Measurements from ENCODE around the gene SERPINA10.
"Not testable (repeated sequence)": the region's sequence is repeated elsewhere in the genome, so short reads cannot be mapped to it uniquely, and the experiment has no call there.

Gene SERPINA10

DNA sequence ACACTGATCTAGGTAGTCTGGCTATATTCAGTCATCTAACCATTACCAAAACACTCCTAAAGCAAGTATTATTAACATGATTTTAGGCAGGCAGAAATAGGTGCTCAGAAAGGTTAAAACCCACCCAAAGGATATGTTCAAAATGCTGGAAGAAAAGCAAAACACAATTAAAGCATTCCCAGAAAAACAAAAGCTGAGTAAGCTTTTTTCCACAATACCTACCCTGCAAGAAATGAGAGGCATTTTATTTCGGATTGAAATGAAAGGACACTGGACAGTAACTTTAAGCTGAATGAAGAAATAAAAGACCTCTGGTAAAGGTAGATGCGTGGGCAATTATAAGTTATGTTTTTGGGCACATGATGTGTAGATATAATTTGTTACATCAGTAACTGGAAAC lies 21.8 kb upstream of the SERPINA10 start:
- no peak for FAIRE-seq
- no peak for DNase-seq (ENCODE audit: insufficient read length, low spot score)

- no peak for FAIRE-seq
- DNase-seq (ENCODE audit: insufficient read length, low spot score), result no peak
These were observed 21.1 kb upstream of the SERPINA10 start for GRCh38 chr14:94313991-94314655.

DNA sequence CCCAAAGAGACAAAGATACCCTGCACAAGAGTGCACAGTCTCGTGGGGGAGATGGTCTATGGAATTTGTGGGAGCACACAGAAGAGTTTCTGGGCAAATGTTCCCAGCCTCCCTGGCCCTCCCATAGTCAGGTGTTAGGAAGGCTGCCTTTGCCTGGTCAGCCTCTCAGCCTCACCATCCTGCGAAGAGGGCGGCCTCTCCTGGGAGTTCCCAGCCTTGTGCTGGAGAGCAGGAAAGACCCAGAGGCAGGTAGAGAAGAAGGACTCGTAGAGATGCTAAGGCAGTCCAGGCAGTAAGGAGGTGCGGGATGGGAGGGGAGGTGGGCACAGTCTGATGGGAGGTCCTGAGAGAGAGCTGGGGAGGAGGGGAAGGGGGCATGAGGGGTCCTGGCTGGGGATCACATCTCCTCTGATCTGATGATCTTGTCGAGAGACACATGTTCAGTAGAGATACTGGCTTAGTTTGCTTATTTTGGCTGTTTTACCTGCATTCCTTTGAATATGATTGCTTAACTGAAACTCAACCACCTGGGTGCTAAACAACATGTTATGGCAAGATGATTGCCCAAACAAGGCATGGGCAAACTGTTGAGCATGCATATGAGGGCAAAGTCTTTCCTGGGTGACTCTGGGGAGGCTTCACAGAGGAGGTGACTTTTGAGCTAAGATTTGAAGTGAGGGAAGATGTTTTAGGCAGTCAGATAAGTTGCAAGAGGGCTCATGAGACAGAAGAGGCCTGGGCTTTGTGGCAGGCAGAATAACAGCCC lies 19.6 kb upstream of the SERPINA10 start:
- no peak for FAIRE-seq
- no peak for DNase-seq (ENCODE audit: insufficient read length, low spot score)

DNA sequence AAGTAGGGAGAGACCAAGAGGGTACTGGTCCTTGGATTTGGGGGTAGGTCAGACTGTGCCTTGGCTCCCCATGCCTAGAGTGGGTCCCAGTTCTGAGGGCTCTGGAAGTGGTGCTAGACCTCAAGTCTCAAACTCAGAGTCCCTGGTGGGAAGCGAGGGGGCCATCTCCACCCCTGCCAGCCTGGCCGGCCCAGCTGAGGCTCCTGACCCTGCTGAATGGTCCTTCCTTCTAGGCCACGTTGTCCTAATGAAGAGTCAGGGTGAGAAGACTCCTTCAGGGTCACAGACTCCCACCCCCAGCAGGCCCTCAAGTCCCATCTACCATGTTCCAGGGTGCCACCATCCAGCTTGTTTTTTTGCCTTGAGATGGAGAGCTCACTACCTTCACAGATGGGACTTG lies 17.2 kb upstream of the SERPINA10 start:
- FAIRE-seq (no peak), DNase-seq (ENCODE audit: insufficient read length, low spot score) (no peak)

DNA sequence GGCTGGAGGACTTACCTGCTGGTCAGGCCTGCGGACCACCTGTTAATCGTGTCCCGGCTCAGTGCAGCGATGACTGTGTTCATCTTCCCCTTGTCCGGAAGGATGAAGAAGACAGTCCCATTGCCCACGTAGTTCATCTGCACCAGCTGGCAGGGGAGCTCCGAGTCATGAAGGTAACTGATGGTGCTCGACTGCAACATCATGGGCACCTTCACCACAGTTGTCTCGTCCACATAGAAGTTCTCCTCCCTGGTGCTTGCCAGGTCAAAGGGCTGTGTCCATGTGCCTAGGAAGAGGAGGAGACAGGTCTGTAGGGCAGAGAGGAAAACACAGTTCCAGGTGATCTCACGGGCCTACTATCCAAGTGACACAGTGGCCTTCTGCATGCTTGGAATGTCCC lies 16.7 kb upstream of the SERPINA10 start:
- FAIRE-seq, result no peak
- DNase-seq (ENCODE audit: insufficient read length, low spot score), result no peak

- DNase-seq (ENCODE audit: insufficient read length, low spot score) (no peak), FAIRE-seq (no peak)
These were observed 14.4 kb upstream of the SERPINA10 start for GRCh38 chr14:94307410-94307992.

DNA sequence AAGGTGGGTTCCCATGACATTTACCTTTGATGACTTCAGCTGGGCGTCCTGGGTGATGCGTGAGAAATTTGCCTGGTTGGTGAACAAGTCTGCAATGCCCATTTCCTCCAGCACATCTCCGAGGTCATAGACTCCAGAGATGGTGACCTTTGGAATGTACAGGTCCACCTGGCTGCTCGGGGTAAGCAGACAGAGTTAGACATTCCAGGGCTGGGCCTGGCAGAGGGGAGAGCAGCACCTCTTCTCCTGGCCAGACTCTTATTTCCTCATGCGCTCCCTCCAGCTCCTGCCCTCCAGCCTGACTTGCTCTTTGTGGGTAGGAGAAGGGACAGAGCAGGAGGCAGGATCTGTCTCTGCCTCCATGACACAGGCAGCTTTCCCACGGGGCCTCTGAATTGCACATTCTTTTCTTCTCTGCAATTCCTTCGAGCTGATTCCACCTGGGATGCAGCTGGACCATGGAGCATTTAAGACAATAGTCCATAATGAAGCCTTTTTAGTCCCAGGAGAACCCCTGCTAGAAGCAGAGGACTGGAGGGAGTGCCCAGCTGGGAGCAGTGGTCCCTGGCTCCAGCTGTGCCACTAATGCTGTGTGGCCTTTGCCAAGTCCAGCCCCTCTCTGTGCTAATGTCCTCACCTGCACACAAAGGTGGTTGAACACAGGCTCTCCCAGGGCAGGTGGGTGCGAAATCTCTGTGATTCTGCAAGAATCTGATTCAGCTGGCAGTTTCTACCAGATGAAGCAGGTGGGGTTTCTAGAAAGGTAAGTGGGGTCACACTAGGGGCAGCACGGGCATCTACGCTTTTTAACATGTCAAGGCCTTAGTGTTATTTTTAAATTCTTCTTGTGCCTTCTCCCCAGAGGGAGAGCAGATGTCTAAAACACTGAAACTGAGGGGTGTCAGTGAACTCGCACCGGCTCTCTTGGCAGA lies 13.2 kb upstream of the SERPINA10 start:
- no peak for DNase-seq (ENCODE audit: insufficient read length, low spot score)
- FAIRE-seq, result no peak

DNA sequence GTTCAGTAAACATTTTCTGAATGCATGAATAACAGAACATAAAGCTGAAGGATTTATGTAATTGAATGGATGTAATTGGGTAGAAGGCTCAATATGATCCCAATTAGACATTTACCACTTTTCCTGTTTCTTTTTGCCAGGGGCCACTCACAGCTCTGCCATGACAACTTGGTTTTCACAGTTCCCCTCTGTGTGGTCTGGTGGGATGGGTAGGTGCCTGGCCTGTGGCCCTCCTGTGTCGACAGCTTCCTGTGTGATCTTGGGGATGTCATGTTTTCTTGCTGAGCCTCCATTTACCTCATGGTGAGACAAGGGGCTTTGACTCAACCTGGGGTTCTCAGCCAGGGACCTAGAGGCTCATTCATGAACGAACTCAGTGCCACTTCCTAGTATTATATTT lies 12.6 kb upstream of the SERPINA10 start:
- no peak for FAIRE-seq
- DNase-seq (ENCODE audit: insufficient read length, low spot score), result no peak

DNA sequence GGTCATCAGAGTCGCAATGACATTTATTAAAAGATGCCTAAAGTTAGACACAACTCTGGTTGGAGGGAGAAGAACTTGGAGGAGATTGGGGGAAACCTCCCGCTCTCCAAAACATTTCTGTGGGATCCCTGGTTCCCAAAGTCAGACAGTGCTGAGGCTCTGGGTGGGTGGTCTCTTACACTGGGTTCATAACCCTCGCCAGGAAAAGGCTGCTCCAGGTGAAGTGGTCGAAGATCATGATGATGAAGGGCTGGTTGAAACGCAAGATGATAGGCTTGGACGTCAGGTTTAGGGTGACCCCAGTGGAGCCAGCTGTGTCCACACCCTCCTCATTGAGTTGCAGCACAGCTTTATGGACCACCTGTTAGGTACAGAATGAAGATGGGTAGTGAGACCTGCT lies 11.2 kb upstream of the SERPINA10 start:
- FAIRE-seq, result no peak
- no peak for DNase-seq (ENCODE audit: insufficient read length, low spot score)

DNA sequence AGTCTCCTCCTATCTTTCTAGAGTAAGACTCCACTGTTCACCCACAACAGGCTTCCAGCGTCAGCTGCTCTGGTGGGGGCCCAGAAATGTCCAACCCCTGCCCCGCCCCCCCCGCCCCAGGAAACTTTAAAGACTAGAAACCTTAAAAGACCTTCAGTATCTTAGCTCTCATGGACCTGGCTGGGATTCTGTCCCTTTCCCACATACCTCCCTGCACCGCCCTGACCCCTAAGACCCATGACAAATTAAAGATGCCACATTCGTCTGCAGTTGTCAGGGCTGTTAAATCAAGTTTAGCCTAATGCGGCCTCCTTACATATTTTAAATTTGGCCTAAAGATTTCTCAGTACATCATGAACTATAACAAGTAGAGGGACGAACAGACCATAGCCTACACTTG lies 10.0 kb upstream of the SERPINA10 start:
- FAIRE-seq, result no peak
- DNase-seq (ENCODE audit: insufficient read length, low spot score), result no peak

GRCh38 chr14:94298130-94298529 lies 5.1 kb upstream of the SERPINA10 start:
- FAIRE-seq (no peak), DNase-seq (ENCODE audit: insufficient read length, low spot score) (no peak)

DNA sequence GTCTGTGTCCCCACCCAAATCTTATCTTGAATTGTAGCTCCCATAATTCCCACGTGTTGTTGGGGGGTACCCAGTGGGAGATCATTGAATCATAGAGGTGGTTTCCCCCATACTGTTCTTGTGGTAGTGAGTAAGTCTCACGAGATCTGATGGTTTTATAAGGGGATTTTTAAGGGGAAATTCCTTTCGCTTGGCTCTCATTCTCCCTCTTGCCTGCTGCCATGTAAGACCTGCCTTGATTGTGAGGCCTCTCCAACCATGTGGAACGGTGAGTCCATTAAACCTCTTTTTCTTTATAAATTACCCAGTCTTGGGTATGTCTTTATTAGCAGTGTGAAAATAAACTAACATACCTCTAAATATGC lies 3.1 kb upstream of the SERPINA10 start:
- not testable (repeated sequence) for FAIRE-seq

DNA sequence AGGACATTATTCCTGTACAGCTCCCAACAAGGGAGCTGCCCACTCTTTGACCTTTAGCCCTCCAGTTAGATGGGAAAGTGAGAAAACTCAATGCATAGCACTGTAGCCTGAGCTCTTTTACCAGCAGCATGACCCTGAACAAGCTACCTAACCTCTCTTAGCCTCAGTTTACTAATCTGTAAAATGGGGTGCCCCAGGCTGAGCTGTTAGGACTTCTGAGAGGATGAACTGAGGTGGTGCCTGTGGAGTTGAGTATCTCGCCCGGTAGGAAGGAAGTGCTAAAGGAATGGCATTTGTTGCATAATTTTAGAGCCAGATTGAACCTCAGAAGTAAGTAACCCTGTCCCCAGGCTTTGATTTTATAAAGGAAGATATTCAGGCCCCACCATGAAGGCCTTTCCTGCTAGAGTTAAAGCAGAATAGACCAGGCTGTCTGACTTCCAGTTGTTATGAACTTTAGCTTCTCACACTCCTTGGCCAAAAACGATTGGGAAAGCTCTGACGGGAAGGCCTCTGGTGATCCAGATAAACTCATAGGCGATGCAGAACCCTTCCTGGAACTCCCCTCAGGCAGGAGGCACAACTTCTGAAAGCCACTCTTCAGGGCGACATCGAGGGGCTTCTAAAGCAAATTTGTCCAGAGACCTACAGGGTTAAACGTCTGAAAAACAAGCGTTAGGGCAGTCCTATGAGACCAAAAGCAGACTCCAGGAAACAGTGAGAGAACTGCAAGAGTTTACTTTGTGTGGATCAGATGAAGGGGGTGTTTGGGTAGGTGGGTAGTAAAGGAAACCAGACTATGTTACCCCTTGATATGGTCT lies 2.5 kb upstream of the SERPINA10 start:
- DNase-seq (ENCODE audit: insufficient read length, low spot score) (no peak), FAIRE-seq (no peak)

More for the DNA sequence above, 3.1 kb upstream of the SERPINA10 start:
- DNase-seq (ENCODE audit: insufficient read length, low spot score), result not testable (repeated sequence)

- no peak for DNase-seq (ENCODE audit: insufficient read length, low spot score)
- FAIRE-seq, result no peak
These were observed 483 bp upstream of the SERPINA10 start for GRCh38 chr14:94293578-94293924.

GRCh38 chr14:94292526-94292871 lies 569 bp downstream of the SERPINA10 start:
- DNase-seq (ENCODE audit: insufficient read length, low spot score) (no peak), FAIRE-seq (no peak)

DNA sequence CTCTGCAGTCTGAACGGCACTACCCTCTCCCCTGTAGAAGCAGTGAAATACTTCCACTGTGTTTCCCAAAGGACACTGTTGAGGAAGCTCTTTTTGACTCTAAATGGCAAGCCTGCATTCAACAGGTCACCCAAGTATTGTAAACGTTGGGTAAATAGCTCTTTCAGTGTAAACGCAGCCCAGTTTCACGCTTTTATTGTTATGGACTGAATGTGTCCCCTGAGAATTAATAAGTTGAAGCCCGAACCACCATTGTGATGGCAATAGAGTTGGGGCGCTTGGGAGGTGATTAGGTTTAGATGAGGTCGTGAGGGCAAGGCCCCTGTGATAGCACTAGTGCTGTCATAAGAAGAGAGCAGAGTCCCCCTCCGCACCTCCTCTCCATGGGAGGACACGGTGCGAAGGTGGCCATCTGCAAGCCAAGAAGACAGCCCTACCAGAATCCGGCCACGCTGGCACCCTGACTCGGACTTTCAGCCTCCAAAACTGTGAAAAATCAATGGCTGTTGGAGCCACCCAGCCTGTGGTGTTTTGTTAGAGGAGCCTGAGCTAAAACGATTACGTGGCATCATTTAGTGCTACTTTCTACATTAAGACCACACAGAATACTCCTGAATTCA lies 1.1 kb downstream of the SERPINA10 start:
- FAIRE-seq (no peak), DNase-seq (ENCODE audit: insufficient read length, low spot score) (no peak)

DNA sequence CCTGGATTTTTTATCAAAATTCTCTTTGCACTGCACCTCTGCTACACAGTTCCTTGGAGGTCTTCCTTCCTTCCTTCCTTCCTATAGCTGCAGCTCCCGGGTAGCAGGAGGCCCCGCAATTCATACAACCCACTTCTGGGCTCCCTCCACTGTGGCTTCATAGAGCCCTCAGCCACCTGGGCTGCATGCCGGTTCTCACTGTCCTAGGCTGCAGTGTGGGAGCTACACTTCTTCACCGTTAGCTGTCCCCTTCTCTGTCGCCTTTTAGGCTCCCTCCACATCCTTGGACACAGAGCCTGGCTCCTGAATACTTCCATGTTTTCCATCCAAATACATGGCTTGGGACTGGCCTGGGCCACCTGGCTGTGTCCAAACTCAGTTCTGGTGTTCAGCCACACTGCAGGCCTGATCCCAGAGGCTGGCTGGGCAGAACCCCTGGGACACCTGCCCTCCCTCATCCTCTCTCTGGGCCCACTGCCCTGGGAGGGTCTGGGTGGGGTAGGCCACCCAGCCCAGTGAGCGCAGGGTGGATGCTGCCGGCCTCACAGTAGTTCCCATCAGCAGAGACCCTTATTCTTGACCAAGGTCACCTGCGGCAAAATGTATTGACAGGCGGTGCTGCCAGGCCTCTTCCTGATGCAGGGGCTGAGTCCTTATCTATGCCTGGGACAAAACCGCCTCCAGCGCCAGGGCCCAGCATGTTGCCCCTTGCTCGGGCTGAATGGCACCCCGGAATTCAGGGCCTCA lies 1.7 kb downstream of the SERPINA10 start:
- no peak for FAIRE-seq
- no peak for DNase-seq (ENCODE audit: insufficient read length, low spot score)

- DNase-seq (ENCODE audit: insufficient read length, low spot score) (no peak), FAIRE-seq (no peak)
These were observed 2.9 kb downstream of the SERPINA10 start for GRCh38 chr14:94290197-94290596.
